Skin of body (tissue), 2 donors: ENCODE results near the gene GNGT1. TPM values are rescaled to one million over a fixed set of nuclear protein-coding genes. Genes with fewer than 3 reads are reported as not detected.
"Not testable (repeated sequence)": the region's sequence is repeated elsewhere in the genome, so short reads cannot be mapped to it uniquely, and the experiment has no call there.

Experiments used
- DNase-seq: peaks from one replicate; lab custom pipeline; 2025; lab: John Stamatoyannopoulos, UW
- total RNA-seq: library from RNA; depleted of rRNA; stranded (reverse); fragments of >200 nt; gene quantifications from one replicate; pipeline ENCODE4 v1.2.3, GENCODE V29; 2014

Gene GNGT1
- total RNA-seq, 1 donor from 2014 or later, result not detected

DNA sequence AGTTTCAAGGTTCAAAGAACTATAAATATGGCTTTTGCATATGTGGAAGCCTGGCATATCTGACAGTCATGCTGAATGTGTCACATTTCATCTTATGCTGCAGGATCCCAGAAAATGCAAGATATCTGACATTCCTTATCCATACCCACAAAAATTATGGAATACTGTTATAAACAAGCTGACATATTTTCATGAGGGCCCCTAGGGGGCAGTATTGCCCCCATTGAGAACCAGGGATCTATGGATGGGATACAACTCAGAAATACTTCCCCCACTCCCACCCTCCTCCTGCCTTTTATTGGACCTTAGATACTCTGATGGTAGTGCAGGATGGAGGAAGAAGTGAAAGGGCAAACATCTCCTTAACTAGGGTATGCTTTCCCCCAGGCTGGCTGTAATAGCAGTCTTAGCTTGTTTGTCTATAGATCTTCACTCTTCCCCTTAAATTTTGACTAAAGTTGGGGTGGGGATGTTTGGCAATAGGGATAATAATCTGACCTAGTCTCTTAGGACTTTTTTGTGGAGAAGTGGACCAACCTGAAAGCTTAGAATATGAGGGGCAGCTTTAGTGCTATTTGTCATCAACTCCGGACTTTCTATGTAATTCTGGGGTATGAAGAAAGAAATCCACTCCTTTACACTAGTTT, 3.5 kb upstream of the GNGT1 start:
- DNase-seq, result no peak

GRCh38 chr7:93910076-93910994, 4.0 kb downstream of the GNGT1 start:
- DNase-seq, result peak; percentile 26

DNA sequence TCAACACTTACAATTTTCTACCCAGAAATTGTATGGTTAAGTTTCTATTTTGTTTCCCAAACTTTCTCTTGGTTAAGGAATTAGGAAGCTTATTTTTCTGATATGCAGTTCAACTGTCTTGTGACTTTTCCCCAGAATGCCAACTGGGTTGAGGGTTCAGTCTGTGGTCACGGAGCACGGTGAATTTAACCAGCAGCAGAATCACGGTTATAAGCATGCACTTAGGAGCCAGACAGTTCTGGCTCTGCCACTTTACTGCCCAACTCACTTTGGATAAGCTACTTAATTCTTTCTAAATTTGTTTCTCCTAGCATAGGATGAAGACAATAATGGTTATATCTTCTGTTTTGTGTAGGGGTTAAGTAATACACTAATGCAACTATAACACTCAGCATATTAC, 4.9 kb downstream of the GNGT1 start:
- not testable (repeated sequence) for DNase-seq

DNA sequence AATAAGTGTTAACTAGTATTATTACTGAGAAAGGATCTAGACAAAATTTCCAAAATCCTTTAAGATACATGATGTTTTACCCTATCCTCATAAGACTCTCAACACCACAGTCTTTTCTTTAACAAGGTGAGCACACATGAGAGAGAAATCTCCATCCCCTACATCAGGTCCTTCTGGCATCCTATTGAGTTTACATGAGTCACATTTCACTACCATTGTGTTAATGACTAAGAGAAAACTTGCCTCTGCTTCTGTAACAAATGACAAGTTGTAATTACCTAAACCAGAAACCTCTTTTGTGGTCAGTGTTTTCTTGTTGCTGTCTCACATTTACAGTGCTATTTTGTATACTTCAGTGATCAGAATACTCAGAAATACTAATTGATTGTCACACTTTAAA, 5.3 kb downstream of the GNGT1 start:
- DNase-seq, result not testable (repeated sequence)

GRCh38 chr7:93913197-93913596, 6.8 kb downstream of the GNGT1 start:
- no peak for DNase-seq

- peak; percentile 37 for DNase-seq
Observed at GRCh38 chr7:93914581-93915066, 8.3 kb downstream of the GNGT1 start.

DNA sequence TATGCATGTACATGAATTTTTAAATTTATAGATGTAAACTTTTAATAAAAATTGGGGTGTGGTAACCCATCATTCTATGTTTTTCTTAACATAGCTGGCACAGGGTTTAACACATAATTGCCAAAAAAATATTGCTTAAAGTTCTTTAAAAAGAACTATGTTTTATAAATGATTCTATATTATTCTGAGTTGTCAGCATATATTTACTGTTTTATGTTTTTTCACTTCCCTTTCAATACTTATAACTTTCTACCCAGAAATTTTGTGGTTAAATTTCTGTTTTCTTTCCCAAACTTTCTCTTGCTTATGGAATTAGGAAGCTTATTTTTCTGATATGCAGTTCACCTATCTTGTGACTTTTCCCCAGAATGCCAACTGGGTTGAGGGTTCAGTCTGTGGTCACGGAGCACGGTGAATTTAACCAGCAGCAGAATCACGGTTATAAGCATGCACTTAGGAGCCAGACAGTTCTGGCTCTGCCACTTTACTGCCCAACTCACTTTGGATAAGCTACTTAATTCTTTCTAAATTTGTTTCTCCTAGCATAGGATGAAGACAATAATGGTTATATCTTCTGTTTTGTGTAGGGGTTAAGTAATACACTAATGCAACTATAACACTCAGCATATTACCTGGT, 9.0 kb downstream of the GNGT1 start:
- DNase-seq, result not testable (repeated sequence)

DNA sequence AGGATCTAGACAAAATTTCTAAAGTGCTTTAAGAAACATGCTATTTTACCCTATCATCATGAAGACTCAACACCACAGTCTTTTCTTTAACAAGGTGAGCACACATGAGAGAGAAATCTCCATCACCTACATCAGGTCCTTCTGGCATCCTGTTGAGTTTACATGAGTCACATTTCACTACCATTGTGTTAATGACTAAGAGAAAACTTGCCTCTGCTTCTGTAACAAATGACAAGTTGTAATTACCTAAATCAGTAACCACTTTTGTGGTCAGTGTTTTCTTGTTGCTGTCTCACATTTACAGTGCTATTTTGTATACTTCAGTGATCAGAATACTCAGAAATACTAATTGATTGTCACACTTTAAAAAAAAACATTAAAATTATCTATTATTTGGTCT, 9.5 kb downstream of the GNGT1 start:
- DNase-seq, result not testable (repeated sequence)

GRCh38 chr7:93916315-93916714, 9.9 kb downstream of the GNGT1 start:
- not testable (repeated sequence) for DNase-seq

GRCh38 chr7:93920496-93921182, 14.3 kb downstream of the GNGT1 start:
- no peak for DNase-seq

GRCh38 chr7:93921186-93921585, 14.8 kb downstream of the GNGT1 start:
- peak; percentile 67 for DNase-seq

DNA sequence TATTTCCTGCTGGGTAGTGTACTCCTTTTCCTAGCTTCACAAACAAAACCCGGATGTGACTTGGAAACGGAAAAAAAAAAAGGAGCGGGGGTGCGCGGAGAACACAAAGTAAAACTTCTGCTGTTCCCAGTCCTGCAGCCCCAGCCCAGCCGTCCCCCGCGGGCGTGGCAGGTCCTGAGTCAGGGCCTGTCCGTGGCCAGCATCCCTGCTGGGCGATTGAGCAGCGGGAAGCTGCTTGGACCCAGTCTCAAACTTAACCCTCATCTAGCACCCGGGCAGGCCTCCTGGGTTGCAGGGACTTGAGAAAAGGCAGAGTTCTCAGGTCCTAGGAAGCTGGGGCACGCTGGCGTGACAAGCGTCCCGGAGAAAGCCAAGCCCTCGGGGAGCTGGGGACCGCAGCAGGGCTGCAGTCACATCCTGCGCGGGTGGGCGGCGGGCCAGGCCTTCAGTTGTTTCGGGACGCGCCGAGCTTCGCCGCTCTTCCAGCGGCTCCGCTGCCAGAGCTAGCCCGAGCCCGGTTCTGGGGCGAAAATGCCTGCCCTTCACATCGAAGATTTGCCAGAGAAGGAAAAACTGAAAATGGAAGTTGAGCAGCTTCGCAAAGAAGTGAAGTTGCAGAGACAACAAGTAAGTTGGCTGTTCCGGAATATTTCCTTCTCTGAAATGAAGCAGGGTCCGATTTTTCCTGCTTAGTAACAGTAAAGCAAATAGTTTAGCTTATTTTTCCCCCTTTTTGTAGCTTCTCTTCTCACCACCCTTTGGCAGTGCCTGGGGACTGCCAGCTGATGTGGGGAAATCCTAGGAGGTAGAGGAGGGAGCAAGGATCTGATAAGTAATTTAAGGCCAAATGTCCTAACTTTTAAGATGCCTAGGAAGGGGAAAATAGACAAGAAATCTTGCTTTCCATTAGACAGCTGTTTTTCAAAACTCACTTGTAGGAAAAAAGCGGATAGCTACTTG, 15.5 kb downstream of the GNGT1 start, which contains the start of gene GNG11:
GNG11 (plus strand) TSS at position 129 of the 960 bp plus-strand sequence; CDS start at position 532, 403 bp downstream.
- DNase-seq, result peak; percentile 84

DNA sequence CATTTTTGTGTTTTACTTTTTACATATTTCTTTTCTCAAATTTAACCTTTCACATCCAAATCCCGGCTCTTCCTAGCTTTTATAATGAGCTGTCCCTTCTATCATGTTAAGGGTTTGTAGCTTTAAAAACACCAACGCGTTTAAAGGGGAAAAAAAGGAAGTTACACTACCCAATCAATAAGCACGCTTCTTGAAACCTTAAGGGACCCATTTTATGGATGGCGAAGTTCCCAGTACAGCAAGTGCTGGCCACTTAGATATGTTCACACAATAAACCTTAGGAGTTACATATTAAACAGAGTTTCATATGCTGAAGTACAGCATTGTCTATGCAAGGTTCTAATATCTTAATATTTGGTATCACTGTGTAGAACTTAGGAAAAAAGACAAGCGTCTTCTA, 16.9 kb downstream of the GNGT1 start:
- peak; percentile 66 for DNase-seq

DNA sequence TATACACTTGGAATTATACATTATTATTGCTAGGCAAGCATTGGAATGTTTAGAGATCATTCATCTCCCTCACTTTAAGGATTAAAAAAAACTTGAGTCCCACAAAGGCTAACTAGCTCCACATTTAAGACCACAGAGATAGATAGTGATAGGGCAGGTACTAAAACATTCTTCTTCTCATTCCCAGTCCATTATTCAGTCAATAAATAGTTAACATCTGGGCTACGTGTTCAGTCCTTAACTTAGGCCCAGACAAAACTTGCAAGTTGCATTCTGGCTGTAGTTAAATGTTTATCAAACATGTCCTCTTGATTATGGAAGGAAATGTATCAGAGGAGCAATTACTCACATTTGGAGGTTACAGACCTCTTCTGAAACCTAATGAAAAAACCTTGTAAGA, 17.6 kb downstream of the GNGT1 start:
- no peak for DNase-seq

DNA sequence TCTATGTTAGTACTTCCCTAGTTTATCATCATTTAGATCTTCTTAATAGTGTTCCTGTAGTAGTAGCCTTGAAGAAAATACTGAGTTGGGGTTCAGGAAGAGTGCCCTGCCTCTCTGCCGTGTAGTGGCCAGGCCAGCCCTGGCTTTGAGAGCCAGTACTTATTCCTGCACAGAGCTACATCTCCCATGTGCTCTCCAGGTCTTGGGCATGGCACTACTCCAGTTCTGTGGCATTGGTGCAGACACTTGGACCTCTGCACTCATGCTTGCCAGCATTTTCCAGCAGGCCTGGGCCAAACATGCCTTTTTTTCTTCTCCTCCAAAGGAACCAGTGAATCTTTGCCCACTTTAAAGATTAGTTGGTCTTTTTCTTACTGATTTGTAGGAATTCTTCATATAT, 20.4 kb downstream of the GNGT1 start:
- DNase-seq, result no peak

DNA sequence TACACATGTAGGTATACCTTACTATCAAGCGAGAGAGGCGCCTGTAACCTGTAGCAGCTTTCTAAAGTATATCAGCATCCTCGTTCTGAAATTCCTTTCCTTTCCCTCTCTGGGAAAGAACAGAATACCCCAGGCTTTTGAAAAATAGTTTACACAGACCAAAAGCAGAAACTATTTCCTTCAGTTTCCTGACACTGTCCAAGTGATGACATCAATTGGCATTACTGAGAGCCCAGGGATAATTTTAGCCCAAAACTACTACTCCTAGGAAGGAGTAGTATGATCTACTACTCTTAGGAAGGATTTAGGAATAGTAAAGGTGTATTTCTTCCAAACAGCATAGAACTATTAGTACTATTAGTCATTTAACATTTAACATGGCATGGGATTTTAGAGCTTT, 21.2 kb downstream of the GNGT1 start:
- no peak for DNase-seq

GRCh38 chr7:93931655-93932054, 25.3 kb downstream of the GNGT1 start:
- DNase-seq, result no peak

DNA sequence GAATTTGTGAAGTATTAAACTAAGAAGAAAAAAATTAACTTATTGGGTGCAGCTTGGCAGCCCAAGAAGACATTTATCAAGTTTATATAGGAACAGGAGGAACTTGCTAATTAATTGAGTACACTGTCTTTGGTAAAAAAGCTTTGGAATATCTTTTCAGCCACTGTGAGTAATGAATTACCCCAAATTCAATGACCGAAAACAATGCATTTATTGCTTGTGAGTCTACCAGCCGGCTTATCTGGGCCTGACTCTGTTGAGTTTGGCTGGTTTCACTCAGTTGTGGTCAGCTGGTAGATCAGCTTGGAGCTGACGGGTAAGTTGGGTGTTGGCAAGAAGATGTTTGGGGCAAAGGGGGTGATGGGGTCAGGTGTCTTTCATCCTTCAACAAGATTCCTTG, 26.8 kb downstream of the GNGT1 start:
- DNase-seq, result no peak

DNA sequence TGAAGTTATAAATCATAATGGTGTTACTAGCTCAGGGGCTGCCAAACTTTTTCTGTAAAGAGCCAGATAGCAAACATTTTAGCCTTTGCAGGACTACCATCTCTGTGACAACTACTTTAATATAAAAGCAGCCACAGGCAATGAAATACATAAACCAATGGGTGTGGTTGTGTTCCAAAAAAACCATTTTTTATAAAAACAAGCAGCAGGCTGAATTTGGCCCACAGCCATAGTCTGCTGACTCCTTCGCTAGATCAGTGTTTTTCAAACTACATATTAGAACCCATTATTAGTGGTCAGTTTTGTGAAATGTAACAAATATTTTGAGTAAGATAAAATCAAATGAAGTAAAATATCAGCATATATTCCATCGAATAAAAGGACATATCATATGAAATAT, 28.7 kb downstream of the GNGT1 start:
- no peak for DNase-seq

DNA sequence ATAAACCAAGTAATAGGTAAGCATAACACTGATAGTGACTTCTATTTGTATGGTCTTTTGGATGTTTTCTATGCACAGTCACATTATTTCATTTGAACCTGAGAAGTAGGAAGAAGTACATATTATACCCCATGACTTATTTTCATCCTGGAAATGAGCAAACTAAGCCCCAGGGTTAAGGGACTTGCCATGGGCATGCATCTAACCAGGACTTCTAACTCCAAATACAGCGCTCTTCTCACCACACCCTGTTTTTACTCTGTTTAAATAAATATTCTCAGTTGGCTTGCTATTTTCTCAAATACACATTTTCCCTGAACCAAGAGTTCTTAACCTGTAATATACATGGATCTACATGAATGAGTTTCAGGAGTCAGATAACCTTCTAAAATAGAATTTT, 31.5 kb downstream of the GNGT1 start:
- DNase-seq, result no peak
